CD4-positive, alpha-beta T cell (primary cell): ENCODE results near the gene MCF2L2. TPM values are rescaled to one million over a fixed set of nuclear protein-coding genes. Genes with fewer than 3 reads are reported as not detected.

Experiments
- ATAC-seq: fragments of 200-7000 bp; cut with Tn5 transposase; one replicate; pipeline ENCODE4 v1.10.0; 2022; ENCODE audit warnings: mild to moderate bottlenecking; ENCODE audit not compliant: poor library complexity
- CTCF ChIA-PET: fragments of 350-600 bp; sonication (Branson Sonifier 250); formaldehyde crosslinking; loops from one replicate; lab custom pipeline; 2021; ENCODE audit warnings: antibody characterized with exemption, inconsistent platforms; lab: Charles Lee
- POLR2A ChIA-PET: fragments of 350-600 bp; sonication (Branson Sonifier 250); formaldehyde crosslinking; loops from one replicate; lab custom pipeline; 2021; ENCODE audit warnings: antibody characterized with exemption, inconsistent platforms; lab: Charles Lee
- DNase-seq, 14 experiments: peaks; one replicate each; pipeline ENCODE4 v3.0.0-alpha.2; 2013 to 2020; ENCODE audit warnings: mixed read lengths in 2 of 14
- H3K27ac ChIP-seq, 2 donors: one replicate each; pipeline versions ENCODE4 v1.5.1 to v1.7.0; 2013; ENCODE audit warnings: low read length in 2 of 2, low read depth in 1 of 2, mild to moderate bottlenecking in 1 of 2
- H3K27me3 ChIP-seq, 2 experiments: 1 replicate in 1 of 2; 2 replicates in 1 of 2; pipeline versions ENCODE4 v1.6.1 to v1.7.0; 2013; ENCODE audit warnings: low read length in 2 of 2, control low read depth in 1 of 2, mild to moderate bottlenecking in 1 of 2, moderate library complexity in 1 of 2; ENCODE audit not compliant: insufficient read depth in 2 of 2, control insufficient read depth in 1 of 2
- H3K36me3 ChIP-seq: one replicate; pipeline ENCODE4 v1.6.1; 2013; ENCODE audit warnings: low read length, control low read depth; ENCODE audit not compliant: insufficient read depth
- H3K4me1 ChIP-seq: one replicate; pipeline ENCODE4 v1.6.1; 2013; ENCODE audit warnings: low read length, control low read depth; ENCODE audit not compliant: insufficient read depth
- H3K4me3 ChIP-seq: one replicate; pipeline ENCODE4 v1.5.1; 2013; ENCODE audit warnings: mild to moderate bottlenecking, low read length, moderate library complexity
- H3K9me3 ChIP-seq, 2 experiments: 1 replicate in 1 of 2; 2 replicates in 1 of 2; pipeline versions ENCODE4 v1.6.1 to v1.7.0; 2013; ENCODE audit warnings: low read length in 2 of 2, mild to moderate bottlenecking in 2 of 2, control low read depth in 1 of 2, moderate library complexity in 1 of 2; ENCODE audit not compliant: control insufficient read depth in 1 of 2, insufficient read depth in 1 of 2
- H3K27ac Mint-ChIP-seq: one replicate; pipeline ENCODE4 v1.8.0; 2020; ENCODE audit warnings: mixed read lengths
- H3K27me3 Mint-ChIP-seq: one replicate; pipeline ENCODE4 v1.8.0; 2021; ENCODE audit warnings: mixed read lengths
- H3K36me3 Mint-ChIP-seq: one replicate; pipeline ENCODE4 v1.8.0; 2021; ENCODE audit warnings: low read depth, mixed read lengths
- H3K4me1 Mint-ChIP-seq: one replicate; pipeline ENCODE4 v1.8.0; 2021; ENCODE audit warnings: low read depth, mixed read lengths
- H3K4me3 Mint-ChIP-seq: one replicate; pipeline ENCODE4 v1.8.0; 2020; ENCODE audit warnings: mild to moderate bottlenecking, mixed read lengths
- H3K9me3 Mint-ChIP-seq: one replicate; pipeline ENCODE4 v1.8.0; 2020; ENCODE audit warnings: mixed read lengths
- intact Hi-C, 2 experiments: fragments of 100-400 bp; cut with DNase I in 1 of 2; cut with micrococcal nuclease in 1 of 2; formaldehyde crosslinking; loops; one replicate each; pipeline versions ENCODE4 v1.15.1 to v1.9.0; 2023 to 2025; cut with DNase I, micrococcal nuclease
- total RNA-seq, 174 experiments: library from RNA in 2 of 174; stranded (reverse) in 2 of 174; gene quantifications; one replicate each; pipeline ENCODE4 v1.2.3 and lab custom pipeline; 2021 to 2026
- TF ChIP-seq, protein P1 (sequence below): fragments of 200-600 bp; IDR thresholded peaks from one replicate; pipeline ENCODE4 v1.8.0; 2022; ENCODE audit warnings: antibody characterized with exemption, mild to moderate bottlenecking

MCF2L2 gene
- total RNA-seq, 2 experiments from 2014 or later = 3.8 to 4.1 TPM

DNA sequence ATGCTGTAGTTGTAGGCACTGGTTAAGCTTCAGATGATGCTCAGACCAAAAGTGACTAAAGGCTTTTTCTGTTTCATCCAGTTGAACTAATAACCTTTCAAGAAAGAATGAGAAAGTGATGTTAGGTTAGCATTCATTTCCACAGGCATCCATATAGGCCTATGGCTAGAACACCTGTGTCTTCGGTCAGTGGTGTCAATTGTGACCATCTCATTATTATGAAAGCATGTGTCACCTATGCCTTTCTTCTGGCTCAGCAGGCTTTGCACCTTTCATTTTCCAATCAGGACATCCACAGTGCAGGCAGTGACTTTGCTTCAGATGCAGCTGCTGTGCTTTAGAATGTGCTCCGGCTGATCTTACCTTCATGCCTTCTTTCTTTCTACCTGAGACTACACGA lies 117.5 kb downstream of the MCF2L2 start:
- peaks cover 4% of the 10 kb centered on the region for H3K36me3 ChIP-seq
- H3K4me1 ChIP-seq = no peaks in the 10 kb centered on the region
- POLR2A ChIA-PET = interaction anchor here (0.7 kb wide), 1 partner anchor 42 kb away, joined by 3 read pairs; no protein-coding TSS in a partner anchor
- no peaks in the 10 kb centered on the region for H3K36me3 Mint-ChIP-seq
- intact Hi-C loops = no loop called here
- no peak overlapping the region for H3K27ac Mint-ChIP-seq
- no peaks in the 10 kb centered on the region for H3K27me3 ChIP-seq
- CTCF ChIA-PET = no interaction called here
- DNase-seq (no peak), ATAC-seq (no peak)
- no peaks in the 10 kb centered on the region for H3K9me3 ChIP-seq
- no peaks in the 10 kb centered on the region for H3K4me1 Mint-ChIP-seq
- H3K4me3 Mint-ChIP-seq = no peak overlapping the region
- no peaks in the 10 kb centered on the region for H3K27me3 Mint-ChIP-seq
- no peak overlapping the region for H3K4me3 ChIP-seq
- H3K9me3 Mint-ChIP-seq = no peaks in the 10 kb centered on the region
- H3K27ac ChIP-seq = no peak overlapping the region
- TF ChIP-seq, protein P1, sequence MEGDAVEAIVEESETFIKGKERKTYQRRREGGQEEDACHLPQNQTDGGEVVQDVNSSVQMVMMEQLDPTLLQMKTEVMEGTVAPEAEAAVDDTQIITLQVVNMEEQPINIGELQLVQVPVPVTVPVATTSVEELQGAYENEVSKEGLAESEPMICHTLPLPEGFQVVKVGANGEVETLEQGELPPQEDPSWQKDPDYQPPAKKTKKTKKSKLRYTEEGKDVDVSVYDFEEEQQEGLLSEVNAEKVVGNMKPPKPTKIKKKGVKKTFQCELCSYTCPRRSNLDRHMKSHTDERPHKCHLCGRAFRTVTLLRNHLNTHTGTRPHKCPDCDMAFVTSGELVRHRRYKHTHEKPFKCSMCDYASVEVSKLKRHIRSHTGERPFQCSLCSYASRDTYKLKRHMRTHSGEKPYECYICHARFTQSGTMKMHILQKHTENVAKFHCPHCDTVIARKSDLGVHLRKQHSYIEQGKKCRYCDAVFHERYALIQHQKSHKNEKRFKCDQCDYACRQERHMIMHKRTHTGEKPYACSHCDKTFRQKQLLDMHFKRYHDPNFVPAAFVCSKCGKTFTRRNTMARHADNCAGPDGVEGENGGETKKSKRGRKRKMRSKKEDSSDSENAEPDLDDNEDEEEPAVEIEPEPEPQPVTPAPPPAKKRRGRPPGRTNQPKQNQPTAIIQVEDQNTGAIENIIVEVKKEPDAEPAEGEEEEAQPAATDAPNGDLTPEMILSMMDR = no peak

DNA sequence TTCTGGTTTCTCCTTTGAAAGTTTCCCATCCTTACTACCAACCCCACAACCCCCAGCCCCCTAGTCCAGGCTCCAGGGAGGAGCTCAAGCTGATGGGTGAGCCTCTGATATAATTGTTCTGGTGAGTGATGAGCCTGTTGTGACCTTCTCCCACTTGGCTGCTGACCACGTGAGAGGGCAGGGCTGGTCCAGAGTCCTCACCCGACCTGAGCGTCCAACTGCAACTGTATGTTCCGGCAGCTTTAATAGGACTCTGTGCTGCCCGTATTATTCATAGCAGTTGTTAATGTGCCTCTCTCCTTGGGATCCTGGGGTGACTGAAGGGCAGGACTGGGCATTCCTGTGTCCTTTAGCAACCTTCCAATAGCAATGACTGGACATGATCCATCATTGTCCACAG lies 119.1 kb downstream of the MCF2L2 start:
- TF ChIP-seq, protein P1 = no peak
- POLR2A ChIA-PET = no interaction called here
- ATAC-seq = no peak

DNA sequence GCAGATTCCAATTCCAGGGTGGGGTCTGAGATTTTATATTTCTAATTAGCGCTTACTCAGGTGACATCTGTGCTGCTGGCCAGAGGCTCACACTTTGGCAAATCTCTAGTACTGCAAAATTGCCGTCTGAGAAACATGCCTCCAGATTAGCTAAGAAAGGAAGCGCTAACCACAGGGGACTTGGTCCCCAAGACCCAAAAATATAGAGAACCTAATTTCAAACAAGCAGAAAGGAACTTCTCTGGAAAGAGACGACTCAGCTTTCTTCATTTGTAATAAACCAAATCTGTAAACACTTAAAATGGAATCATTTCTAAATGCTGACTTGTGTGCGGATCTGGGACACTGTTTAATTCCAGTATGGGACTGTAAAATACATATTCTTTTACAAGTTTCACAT lies 119.7 kb downstream of the MCF2L2 start:
- no peaks in the 10 kb centered on the region for H3K4me1 Mint-ChIP-seq
- DNase-seq = no peak
- H3K36me3 Mint-ChIP-seq = no peaks in the 10 kb centered on the region
- TF ChIP-seq, protein P1 = no peak
- POLR2A ChIA-PET = no interaction called here
- H3K36me3 ChIP-seq = peaks cover 4% of the 10 kb centered on the region
- intact Hi-C loops = no loop called here
- no peaks in the 10 kb centered on the region for H3K4me1 ChIP-seq
- no peak overlapping the region for H3K27ac Mint-ChIP-seq
- H3K4me3 ChIP-seq = no peak overlapping the region
- no peaks in the 10 kb centered on the region for H3K9me3 Mint-ChIP-seq
- no peak for ATAC-seq
- no peak overlapping the region for H3K4me3 Mint-ChIP-seq
- H3K9me3 ChIP-seq = no peaks in the 10 kb centered on the region
- no peak overlapping the region for H3K27ac ChIP-seq
- H3K27me3 Mint-ChIP-seq = no peaks in the 10 kb centered on the region
- CTCF ChIA-PET = no interaction called here
- H3K27me3 ChIP-seq = no peaks in the 10 kb centered on the region

More for the DNA sequence above, 119.1 kb downstream of the MCF2L2 start:
- intact Hi-C loops = no loop called here
- Mint-ChIP-seq H3K4me3 (no peak overlapping the region), H3K27me3 (no peaks in the 10 kb centered on the region), H3K4me1 (no peaks in the 10 kb centered on the region), H3K36me3 (no peaks in the 10 kb centered on the region), H3K27ac (no peak overlapping the region), H3K9me3 (no peaks in the 10 kb centered on the region)
- CTCF ChIA-PET = no interaction called here
- DNase-seq = no peak
- no peak overlapping the region for H3K4me3 ChIP-seq
- H3K4me1 ChIP-seq = no peaks in the 10 kb centered on the region
- no peaks in the 10 kb centered on the region for H3K9me3 ChIP-seq
- no peaks in the 10 kb centered on the region for H3K27me3 ChIP-seq
- no peak overlapping the region for H3K27ac ChIP-seq
- peaks cover 4% of the 10 kb centered on the region for H3K36me3 ChIP-seq
